Measurements from ENCODE around the gene FAT1. TPM values are rescaled to one million over a fixed set of nuclear protein-coding genes. Genes with fewer than 3 reads are reported as not detected.

Gene FAT1
- total and polyA plus RNA-seq, 2 donors (not counting 1 experiment from before 2014, with no cell fraction given), result 0.07 to 0.15 TPM

DNA sequence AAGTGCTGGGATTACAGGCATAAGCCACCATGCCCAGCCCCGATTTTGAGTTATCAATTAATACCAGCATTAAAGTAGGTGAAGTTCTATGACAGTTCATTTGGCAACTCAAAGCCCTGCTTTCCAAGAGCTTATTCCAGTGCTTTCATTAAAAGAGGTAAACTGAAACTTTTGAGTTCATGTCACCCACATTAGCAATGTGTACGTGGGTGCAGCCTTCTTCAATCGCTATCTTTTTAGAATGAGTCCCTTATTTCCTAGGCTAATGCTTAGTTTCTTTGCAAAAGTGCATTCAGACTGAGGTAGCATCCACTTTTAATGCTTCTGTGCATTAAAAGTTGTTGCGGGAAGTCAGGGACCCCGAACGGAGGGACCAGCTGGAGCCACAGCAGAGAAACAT lies 142.2 kb downstream of the FAT1 start:
- Mint-ChIP-seq H3K9me3 (ENCODE audit: insufficient read depth) (no peaks in the 10 kb centered on the region), H3K27ac (no peak overlapping the region), H3K4me1 (no peaks in the 10 kb centered on the region), H3K27me3 (no peaks in the 10 kb centered on the region), H3K4me3 (no peak overlapping the region)
- no peak for ATAC-seq (ENCODE audit: low read depth)
- Histone ChIP-seq H3K79me2 (ENCODE audit: control insufficient read depth, insufficient read depth, low read length) (no peaks in the 10 kb centered on the region), H3K9me3 (ENCODE audit: control extremely low read depth in 1 of 3, control insufficient read depth in 2 of 3, insufficient read depth in 1 of 3, low read length in 2 of 3) (peaks cover 0 to 3% (median 0%) of the 10 kb centered on the region in 3 donors), H3K4me2 (replicated peaks; ENCODE audit: low read depth, low read length, poor library complexity, severe bottlenecking) (no peak overlapping the region), H3K27ac (ENCODE audit: low read length in 2 of 2) (no peak overlapping the region), H3K36me3 (replicated peaks in 1 of 2; ENCODE audit: control extremely low read depth in 1 of 2, control insufficient read depth in 1 of 2, extremely low read depth in 1 of 2, insufficient read depth in 2 of 2, low read length in 1 of 2) (no peaks in the 10 kb centered on the region), H3K4me3 (ENCODE audit: control extremely low read depth in 1 of 5, extremely low read depth in 1 of 5, insufficient read depth in 1 of 5, low read depth in 2 of 5, low read length in 4 of 5) (no peak overlapping the region), H3K4me1 (ENCODE audit: control insufficient read depth in 2 of 2, insufficient read depth in 2 of 2, low read length in 2 of 2) (no peaks in the 10 kb centered on the region), H3K27me3 (replicated peaks in 1 of 4; ENCODE audit: control extremely low read depth in 1 of 4, control insufficient read depth in 3 of 4, insufficient read depth in 4 of 4, low read length in 3 of 4) (no peaks in the 10 kb centered on the region), H4K20me1 (ENCODE audit: control insufficient read depth, insufficient read depth, low read length, poor library complexity, severe bottlenecking) (no peaks in the 10 kb centered on the region), H2AFZ (ENCODE audit: insufficient read depth, low read depth, low read length, poor library complexity, severe bottlenecking) (no peak overlapping the region), H3K9ac (ENCODE audit: low read length) (no peak overlapping the region)
- 96% methylated on average over 5 of the region's 6 CpGs for WGBS (ENCODE audit: insufficient coverage)
- CTCF ChIA-PET, result no interaction called here
- DNase-seq, result no peak
- intact Hi-C loops (cut with micrococcal nuclease), result loop anchor here (10.0 kb wide), 1 partner anchor 427 kb away; no protein-coding TSS in a partner anchor
- TF ChIP-seq CTCF (IDR thresholded peaks at IDR 0.05) (no peak), EZH2 (IDR thresholded peaks at IDR 0.05; ENCODE audit: borderline replicate concordance, insufficient read depth, low read depth, low read length, poor library complexity, severe bottlenecking) (no peak)
- POLR2A ChIA-PET, result no interaction called here

GRCh38 chr4:186580669-186581068 lies 143.0 kb downstream of the FAT1 start:
- H4K20me1 ChIP-seq (ENCODE audit: control insufficient read depth, insufficient read depth, low read length, poor library complexity, severe bottlenecking), result no peaks in the 10 kb centered on the region
- H3K9ac ChIP-seq (ENCODE audit: low read length), result no peak overlapping the region
- Mint-ChIP-seq H3K27me3 (no peaks in the 10 kb centered on the region), H3K4me1 (no peaks in the 10 kb centered on the region), H3K9me3 (ENCODE audit: insufficient read depth) (no peaks in the 10 kb centered on the region), H3K27ac (no peak overlapping the region), H3K4me3 (no peak overlapping the region)
- H3K36me3 ChIP-seq (replicated peaks in 1 of 2; ENCODE audit: control extremely low read depth in 1 of 2, control insufficient read depth in 1 of 2, extremely low read depth in 1 of 2, insufficient read depth in 2 of 2, low read length in 1 of 2), result no peaks in the 10 kb centered on the region
- H3K9me3 ChIP-seq (ENCODE audit: control extremely low read depth in 1 of 3, control insufficient read depth in 2 of 3, insufficient read depth in 1 of 3, low read length in 2 of 3), result peaks cover 0 to 5% (median 0%) of the 10 kb centered on the region in 3 donors
- H3K4me3 ChIP-seq (ENCODE audit: control extremely low read depth in 1 of 5, extremely low read depth in 1 of 5, insufficient read depth in 1 of 5, low read depth in 2 of 5, low read length in 4 of 5), result no peak overlapping the region
- DNase-seq (no peak), ATAC-seq (ENCODE audit: low read depth) (no peak)
- TF ChIP-seq CTCF (IDR thresholded peaks at IDR 0.05) (no peak), EZH2 (IDR thresholded peaks at IDR 0.05; ENCODE audit: borderline replicate concordance, insufficient read depth, low read depth, low read length, poor library complexity, severe bottlenecking) (no peak)
- POLR2A ChIA-PET, result no interaction called here
- 89% methylated on average over 1 of the region's 1 CpG for WGBS (ENCODE audit: insufficient coverage)
- no peaks in the 10 kb centered on the region for H3K4me1 ChIP-seq (ENCODE audit: control insufficient read depth in 2 of 2, insufficient read depth in 2 of 2, low read length in 2 of 2)
- no peak overlapping the region for H3K4me2 ChIP-seq (replicated peaks; ENCODE audit: low read depth, low read length, poor library complexity, severe bottlenecking)
- CTCF ChIA-PET, result no interaction called here
- H3K79me2 ChIP-seq (ENCODE audit: control insufficient read depth, insufficient read depth, low read length), result no peaks in the 10 kb centered on the region
- H3K27ac ChIP-seq (ENCODE audit: low read length in 2 of 2), result no peak overlapping the region
- intact Hi-C loops (cut with micrococcal nuclease), result loop anchor here (10.0 kb wide), 1 partner anchor 426 kb away; no protein-coding TSS in a partner anchor
- no peaks in the 10 kb centered on the region for H3K27me3 ChIP-seq (replicated peaks in 1 of 4; ENCODE audit: control extremely low read depth in 1 of 4, control insufficient read depth in 3 of 4, insufficient read depth in 4 of 4, low read length in 3 of 4)
- no peak overlapping the region for H2AFZ ChIP-seq (ENCODE audit: insufficient read depth, low read depth, low read length, poor library complexity, severe bottlenecking)
